Measurements from ENCODE around the gene FAM13C. TPM values are rescaled to one million over a fixed set of nuclear protein-coding genes. Genes with fewer than 3 reads are reported as not detected.

FAM13C gene
- total RNA-seq, 1 donor from 2014 or later: 5.1 TPM

- Mint-ChIP-seq H3K4me3 (ENCODE audit: unreplicated experiment) (no peak overlapping the region), H3K9me3 (ENCODE audit: low read depth) (no peaks in the 10 kb centered on the region), H3K36me3 (ENCODE audit: low read depth) (no peaks in the 10 kb centered on the region), H3K27ac (ENCODE audit: unreplicated experiment) (no peak overlapping the region), H3K4me1 (ENCODE audit: low read depth) (peaks cover 10% of the 10 kb centered on the region), H3K27me3 (ENCODE audit: low read depth) (peaks cover 8% of the 10 kb centered on the region)
- no peak for DNase-seq (ENCODE audit: low spot score)
- TF ChIP-seq CTCF (IDR thresholded peaks at IDR 0.05): no peak
Observed at GRCh38 chr10:59287587-59288255, 74.6 kb downstream of the FAM13C start.

GRCh38 chr10:59285848-59286247 is 76.5 kb downstream of the FAM13C start:
- H3K4me1 Mint-ChIP-seq (ENCODE audit: low read depth): peaks cover 14% of the 10 kb centered on the region
- no peak overlapping the region for H3K4me3 Mint-ChIP-seq (ENCODE audit: unreplicated experiment)
- H3K27me3 Mint-ChIP-seq (ENCODE audit: low read depth): peaks cover 10% of the 10 kb centered on the region
- H3K9me3 Mint-ChIP-seq (ENCODE audit: low read depth): no peaks in the 10 kb centered on the region
- DNase-seq (ENCODE audit: low spot score): no peak
- TF ChIP-seq CTCF (IDR thresholded peaks at IDR 0.05): no peak
- no peaks in the 10 kb centered on the region for H3K36me3 Mint-ChIP-seq (ENCODE audit: low read depth)
- H3K27ac Mint-ChIP-seq (ENCODE audit: unreplicated experiment): no peak overlapping the region

- DNase-seq (ENCODE audit: low spot score): no peak
- Mint-ChIP-seq H3K9me3 (ENCODE audit: low read depth) (no peaks in the 10 kb centered on the region), H3K4me3 (ENCODE audit: unreplicated experiment) (no peak overlapping the region), H3K4me1 (ENCODE audit: low read depth) (peaks cover 14% of the 10 kb centered on the region), H3K36me3 (ENCODE audit: low read depth) (no peaks in the 10 kb centered on the region), H3K27me3 (ENCODE audit: low read depth) (peaks cover 6% of the 10 kb centered on the region), H3K27ac (ENCODE audit: unreplicated experiment) (no peak overlapping the region)
- TF ChIP-seq CTCF (IDR thresholded peaks at IDR 0.05): no peak
Observed at GRCh38 chr10:59285073-59285472, 77.3 kb downstream of the FAM13C start.

GRCh38 chr10:59284118-59284975 is 78.0 kb downstream of the FAM13C start:
- no peak overlapping the region for H3K27ac Mint-ChIP-seq (ENCODE audit: unreplicated experiment)
- no peak for TF ChIP-seq CTCF (IDR thresholded peaks at IDR 0.05)
- H3K27me3 Mint-ChIP-seq (ENCODE audit: low read depth): peaks cover 6% of the 10 kb centered on the region
- no peak for DNase-seq (ENCODE audit: low spot score)
- no peaks in the 10 kb centered on the region for H3K9me3 Mint-ChIP-seq (ENCODE audit: low read depth)
- peaks cover 14% of the 10 kb centered on the region for H3K4me1 Mint-ChIP-seq (ENCODE audit: low read depth)
- no peak overlapping the region for H3K4me3 Mint-ChIP-seq (ENCODE audit: unreplicated experiment)
- no peaks in the 10 kb centered on the region for H3K36me3 Mint-ChIP-seq (ENCODE audit: low read depth)

- H3K9me3 Mint-ChIP-seq (ENCODE audit: low read depth): no peaks in the 10 kb centered on the region
- H3K4me1 Mint-ChIP-seq (ENCODE audit: low read depth): peaks cover 14% of the 10 kb centered on the region
- H3K36me3 Mint-ChIP-seq (ENCODE audit: low read depth): no peaks in the 10 kb centered on the region
- DNase-seq (ENCODE audit: low spot score): no peak
- no peak overlapping the region for H3K4me3 Mint-ChIP-seq (ENCODE audit: unreplicated experiment)
- peaks cover 6% of the 10 kb centered on the region for H3K27me3 Mint-ChIP-seq (ENCODE audit: low read depth)
- no peak overlapping the region for H3K27ac Mint-ChIP-seq (ENCODE audit: unreplicated experiment)
- no peak for TF ChIP-seq CTCF (IDR thresholded peaks at IDR 0.05)
Observed at GRCh38 chr10:59283456-59284091, 78.8 kb downstream of the FAM13C start.
